ENCODE results near the gene PPP6R3.

DNA sequence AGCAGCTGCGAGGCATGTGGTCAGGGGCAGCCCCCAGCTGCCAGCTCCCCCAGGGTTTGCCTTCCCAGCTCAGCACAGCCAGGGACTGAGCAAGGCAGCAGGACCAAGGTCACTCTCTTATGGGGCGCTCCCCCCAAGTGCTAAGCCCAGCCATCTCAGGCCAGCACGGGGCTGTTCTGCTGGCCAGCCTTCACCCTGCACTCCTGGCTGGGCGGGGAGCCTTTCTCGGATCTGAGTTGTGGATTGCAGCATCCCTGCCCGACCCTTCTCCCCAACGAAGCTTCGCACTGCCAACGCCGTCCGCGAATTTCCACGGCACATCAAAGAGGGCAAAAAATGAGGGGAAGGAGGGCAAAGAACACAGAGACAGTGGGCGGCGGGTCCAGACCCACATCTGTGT is 181.3 kb downstream of the PPP6R3 start:
- TF ChIP-seq TCF4 (CRISPR knock-in tag; IDR thresholded peaks at IDR 0.05; ENCODE audit: borderline replicate concordance) (no peak), ARNTL (CRISPR knock-in tag; IDR thresholded peaks at IDR 0.05; ENCODE audit: borderline replicate concordance, low read depth) (no peak), ZNF565 (CRISPR knock-in tag; conservative IDR thresholded peaks at IDR 0.05; ENCODE audit: low read depth) (no peak), BACH2 (CRISPR knock-in tag; IDR thresholded peaks at IDR 0.05; ENCODE audit: borderline replicate concordance) (no peak), ZFP3 (CRISPR knock-in tag; IDR thresholded peaks at IDR 0.05) (no peak), ZC3H10 (CRISPR knock-in tag; IDR thresholded peaks at IDR 0.05) (no peak), ISL1 (CRISPR knock-in tag; IDR thresholded peaks at IDR 0.05) (no peak)
- TF ChIP-seq, protein P1, sequence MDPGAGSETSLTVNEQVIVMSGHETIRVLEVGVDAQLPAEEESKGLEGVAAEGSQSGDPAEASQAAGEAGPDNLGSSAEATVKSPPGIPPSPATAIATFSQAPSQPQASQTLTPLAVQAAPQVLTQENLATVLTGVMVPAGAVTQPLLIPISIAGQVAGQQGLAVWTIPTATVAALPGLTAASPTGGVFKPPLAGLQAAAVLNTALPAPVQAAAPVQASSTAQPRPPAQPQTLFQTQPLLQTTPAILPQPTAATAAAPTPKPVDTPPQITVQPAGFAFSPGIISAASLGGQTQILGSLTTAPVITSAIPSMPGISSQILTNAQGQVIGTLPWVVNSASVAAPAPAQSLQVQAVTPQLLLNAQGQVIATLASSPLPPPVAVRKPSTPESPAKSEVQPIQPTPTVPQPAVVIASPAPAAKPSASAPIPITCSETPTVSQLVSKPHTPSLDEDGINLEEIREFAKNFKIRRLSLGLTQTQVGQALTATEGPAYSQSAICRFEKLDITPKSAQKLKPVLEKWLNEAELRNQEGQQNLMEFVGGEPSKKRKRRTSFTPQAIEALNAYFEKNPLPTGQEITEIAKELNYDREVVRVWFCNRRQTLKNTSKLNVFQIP (CRISPR knock-in tag; IDR thresholded peaks at IDR 0.05; ENCODE audit: borderline replicate concordance, low read depth): no peak
- TF ChIP-seq, protein P2, sequence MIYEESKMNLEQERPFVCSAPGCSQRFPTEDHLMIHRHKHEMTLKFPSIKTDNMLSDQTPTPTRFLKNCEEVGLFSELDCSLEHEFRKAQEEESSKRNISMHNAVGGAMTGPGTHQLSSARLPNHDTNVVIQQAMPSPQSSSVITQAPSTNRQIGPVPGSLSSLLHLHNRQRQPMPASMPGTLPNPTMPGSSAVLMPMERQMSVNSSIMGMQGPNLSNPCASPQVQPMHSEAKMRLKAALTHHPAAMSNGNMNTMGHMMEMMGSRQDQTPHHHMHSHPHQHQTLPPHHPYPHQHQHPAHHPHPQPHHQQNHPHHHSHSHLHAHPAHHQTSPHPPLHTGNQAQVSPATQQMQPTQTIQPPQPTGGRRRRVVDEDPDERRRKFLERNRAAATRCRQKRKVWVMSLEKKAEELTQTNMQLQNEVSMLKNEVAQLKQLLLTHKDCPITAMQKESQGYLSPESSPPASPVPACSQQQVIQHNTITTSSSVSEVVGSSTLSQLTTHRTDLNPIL (CRISPR knock-in tag; IDR thresholded peaks at IDR 0.05; ENCODE audit: low read depth): no peak
- TF ChIP-seq, protein P3, sequence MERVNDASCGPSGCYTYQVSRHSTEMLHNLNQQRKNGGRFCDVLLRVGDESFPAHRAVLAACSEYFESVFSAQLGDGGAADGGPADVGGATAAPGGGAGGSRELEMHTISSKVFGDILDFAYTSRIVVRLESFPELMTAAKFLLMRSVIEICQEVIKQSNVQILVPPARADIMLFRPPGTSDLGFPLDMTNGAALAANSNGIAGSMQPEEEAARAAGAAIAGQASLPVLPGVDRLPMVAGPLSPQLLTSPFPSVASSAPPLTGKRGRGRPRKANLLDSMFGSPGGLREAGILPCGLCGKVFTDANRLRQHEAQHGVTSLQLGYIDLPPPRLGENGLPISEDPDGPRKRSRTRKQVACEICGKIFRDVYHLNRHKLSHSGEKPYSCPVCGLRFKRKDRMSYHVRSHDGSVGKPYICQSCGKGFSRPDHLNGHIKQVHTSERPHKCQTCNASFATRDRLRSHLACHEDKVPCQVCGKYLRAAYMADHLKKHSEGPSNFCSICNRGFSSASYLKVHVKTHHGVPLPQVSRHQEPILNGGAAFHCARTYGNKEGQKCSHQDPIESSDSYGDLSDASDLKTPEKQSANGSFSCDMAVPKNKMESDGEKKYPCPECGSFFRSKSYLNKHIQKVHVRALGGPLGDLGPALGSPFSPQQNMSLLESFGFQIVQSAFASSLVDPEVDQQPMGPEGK (CRISPR knock-in tag; IDR thresholded peaks at IDR 0.05; ENCODE audit: borderline replicate concordance): no peak
- TF ChIP-seq, protein P4, sequence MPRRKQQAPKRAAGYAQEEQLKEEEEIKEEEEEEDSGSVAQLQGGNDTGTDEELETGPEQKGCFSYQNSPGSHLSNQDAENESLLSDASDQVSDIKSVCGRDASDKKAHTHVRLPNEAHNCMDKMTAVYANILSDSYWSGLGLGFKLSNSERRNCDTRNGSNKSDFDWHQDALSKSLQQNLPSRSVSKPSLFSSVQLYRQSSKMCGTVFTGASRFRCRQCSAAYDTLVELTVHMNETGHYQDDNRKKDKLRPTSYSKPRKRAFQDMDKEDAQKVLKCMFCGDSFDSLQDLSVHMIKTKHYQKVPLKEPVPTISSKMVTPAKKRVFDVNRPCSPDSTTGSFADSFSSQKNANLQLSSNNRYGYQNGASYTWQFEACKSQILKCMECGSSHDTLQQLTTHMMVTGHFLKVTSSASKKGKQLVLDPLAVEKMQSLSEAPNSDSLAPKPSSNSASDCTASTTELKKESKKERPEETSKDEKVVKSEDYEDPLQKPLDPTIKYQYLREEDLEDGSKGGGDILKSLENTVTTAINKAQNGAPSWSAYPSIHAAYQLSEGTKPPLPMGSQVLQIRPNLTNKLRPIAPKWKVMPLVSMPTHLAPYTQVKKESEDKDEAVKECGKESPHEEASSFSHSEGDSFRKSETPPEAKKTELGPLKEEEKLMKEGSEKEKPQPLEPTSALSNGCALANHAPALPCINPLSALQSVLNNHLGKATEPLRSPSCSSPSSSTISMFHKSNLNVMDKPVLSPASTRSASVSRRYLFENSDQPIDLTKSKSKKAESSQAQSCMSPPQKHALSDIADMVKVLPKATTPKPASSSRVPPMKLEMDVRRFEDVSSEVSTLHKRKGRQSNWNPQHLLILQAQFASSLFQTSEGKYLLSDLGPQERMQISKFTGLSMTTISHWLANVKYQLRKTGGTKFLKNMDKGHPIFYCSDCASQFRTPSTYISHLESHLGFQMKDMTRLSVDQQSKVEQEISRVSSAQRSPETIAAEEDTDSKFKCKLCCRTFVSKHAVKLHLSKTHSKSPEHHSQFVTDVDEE (CRISPR knock-in tag; IDR thresholded peaks at IDR 0.05): no peak
